HEK293 (cell line): ENCODE results near the gene SLC8A2.
"Not testable (repeated sequence)": the region's sequence is repeated elsewhere in the genome, so short reads cannot be mapped to it uniquely, and the experiment has no call there.

Experiments
- CTCF ChIA-PET: fragments of 350-600 bp; formaldehyde crosslinking; extraction: SDS; loops from one replicate; lab custom pipeline; 2021; ENCODE audit warnings: antibody characterized with exemption; lab: Yijun Ruan, JAX
- POLR2A ChIA-PET: fragments of 300-600 bp; formaldehyde crosslinking; extraction: SDS; loops from one replicate; lab custom pipeline; 2020; ENCODE audit warnings: antibody characterized with exemption, inconsistent platforms; lab: Yijun Ruan, JAX
- H3K27ac ChIP-seq: fragments of 200-500 bp; sonication (Bioruptor generic); 2 replicates; pipeline ENCODE4 v1.5.1; 2014; ENCODE audit warnings: low read depth, low read length, control low read depth, inconsistent platforms; ENCODE audit errors: extremely low read depth
- H3K36me3 ChIP-seq, 2 experiments: fragments of 200-500 bp in 1 of 2; sonication (Bioruptor generic) in 1 of 2; 1 replicate in 1 of 2; 2 replicates in 1 of 2; pipeline ENCODE4 v1.5.1; 2014 to 2017; ENCODE audit warnings: inconsistent platforms in 2 of 2, low read length in 2 of 2; ENCODE audit not compliant: control insufficient read depth in 2 of 2, insufficient read depth in 1 of 2
- H3K4me1 ChIP-seq: fragments of 200-500 bp; sonication (Bioruptor generic); 2 replicates; pipeline ENCODE4 v1.5.1; 2014; ENCODE audit warnings: mild to moderate bottlenecking, low read length, inconsistent platforms; ENCODE audit not compliant: control insufficient read depth, insufficient read depth
- H3K4me3 ChIP-seq: 2 replicates; pipeline ENCODE4 v1.5.1; 2011; ENCODE audit warnings: low read depth, mild to moderate bottlenecking, control low read depth, low read length, moderate library complexity
- H3K9me3 ChIP-seq: fragments of 200-500 bp; sonication (Bioruptor generic); 2 replicates; pipeline ENCODE4 v1.5.1; 2014; ENCODE audit warnings: low read depth, low read length, inconsistent platforms; ENCODE audit not compliant: control insufficient read depth, insufficient read depth
- KLF7 ChIP-seq: fragments of 450-650 bp; formaldehyde crosslinking; IDR thresholded peaks from 2 replicates; pipeline ENCODE4 v1.5.1; 2016; ENCODE audit warnings: missing biosample characterization, missing genetic modification characterization, borderline replicate concordance
- ZBTB17 ChIP-seq: fragments of 450-650 bp; formaldehyde crosslinking; IDR thresholded peaks from 2 replicates; pipeline ENCODE4 v1.5.1; 2016; ENCODE audit warnings: missing biosample characterization, missing genetic modification characterization
- ZBTB26 ChIP-seq: fragments of 450-650 bp; formaldehyde crosslinking; optimal IDR thresholded peaks from 2 replicates; pipeline ENCODE3; 2016; ENCODE audit warnings: missing biosample characterization, mild to moderate bottlenecking, missing genetic modification characterization
- ZBTB44 ChIP-seq: fragments of 450-650 bp; IDR thresholded peaks from 2 replicates; pipeline ENCODE4 v1.5.1; 2018; ENCODE audit warnings: missing biosample characterization, mild to moderate bottlenecking, missing genetic modification characterization
- ZBTB49 ChIP-seq: fragments of 450-650 bp; formaldehyde crosslinking; IDR thresholded peaks from 2 replicates; pipeline ENCODE4 v1.5.1; 2016; ENCODE audit warnings: missing biosample characterization, missing genetic modification characterization, low read depth
- ZNF133 ChIP-seq: fragments of 450-650 bp; formaldehyde crosslinking; IDR thresholded peaks from 2 replicates; pipeline ENCODE4 v1.5.1; 2016; ENCODE audit warnings: missing biosample characterization, missing genetic modification characterization
- ZNF362 ChIP-seq: fragments of 450-650 bp; formaldehyde crosslinking; IDR thresholded peaks from 2 replicates; pipeline ENCODE4 v1.5.1; 2016; ENCODE audit warnings: missing biosample characterization, missing genetic modification characterization
- ZNF398 ChIP-seq: fragments of 450-650 bp; formaldehyde crosslinking; IDR thresholded peaks from 2 replicates; pipeline ENCODE4 v1.5.1; 2017; ENCODE audit warnings: missing biosample characterization, missing genetic modification characterization
- ZNF571 ChIP-seq: fragments of 450-650 bp; formaldehyde crosslinking; IDR thresholded peaks from 2 replicates; pipeline ENCODE4 v1.5.0; 2017; ENCODE audit warnings: missing biosample characterization, missing genetic modification characterization
- ZNF692 ChIP-seq: fragments of 450-650 bp; formaldehyde crosslinking; IDR thresholded peaks from 2 replicates; pipeline ENCODE4 v1.5.1; 2016; ENCODE audit warnings: missing biosample characterization, missing genetic modification characterization
- ZNF707 ChIP-seq: fragments of 450-650 bp; formaldehyde crosslinking; IDR thresholded peaks from 2 replicates; pipeline ENCODE4 v1.5.1; 2016; ENCODE audit warnings: missing biosample characterization, missing genetic modification characterization
- ZNF785 ChIP-seq: fragments of 450-650 bp; formaldehyde crosslinking; IDR thresholded peaks from 2 replicates; pipeline ENCODE4 v1.5.1; 2016; ENCODE audit warnings: missing biosample characterization, missing genetic modification characterization
- ZSCAN16 ChIP-seq: fragments of 450-650 bp; formaldehyde crosslinking; IDR thresholded peaks from 2 replicates; pipeline ENCODE4 v1.5.1; 2016; ENCODE audit warnings: missing biosample characterization, missing genetic modification characterization
- ZSCAN30 ChIP-seq: fragments of 450-650 bp; IDR thresholded peaks from 2 replicates; pipeline ENCODE4 v1.5.1; 2018; ENCODE audit warnings: missing biosample characterization, mild to moderate bottlenecking, missing genetic modification characterization, moderate library complexity
- ZXDB ChIP-seq: fragments of 450-650 bp; formaldehyde crosslinking; IDR thresholded peaks from 2 replicates; pipeline ENCODE4 v1.5.1; 2016; ENCODE audit warnings: missing biosample characterization, missing genetic modification characterization
- TF ChIP-seq, protein P1 (sequence below): fragments of 450-650 bp; formaldehyde crosslinking; IDR thresholded peaks from 2 replicates; pipeline ENCODE4 v1.5.1; 2016; ENCODE audit warnings: missing biosample characterization, missing genetic modification characterization, low read depth
- TF ChIP-seq, protein P2 (sequence below): fragments of 450-650 bp; formaldehyde crosslinking; IDR thresholded peaks from 2 replicates; pipeline ENCODE4 v1.5.1; 2016; ENCODE audit warnings: missing biosample characterization, missing genetic modification characterization

SLC8A2 gene

DNA sequence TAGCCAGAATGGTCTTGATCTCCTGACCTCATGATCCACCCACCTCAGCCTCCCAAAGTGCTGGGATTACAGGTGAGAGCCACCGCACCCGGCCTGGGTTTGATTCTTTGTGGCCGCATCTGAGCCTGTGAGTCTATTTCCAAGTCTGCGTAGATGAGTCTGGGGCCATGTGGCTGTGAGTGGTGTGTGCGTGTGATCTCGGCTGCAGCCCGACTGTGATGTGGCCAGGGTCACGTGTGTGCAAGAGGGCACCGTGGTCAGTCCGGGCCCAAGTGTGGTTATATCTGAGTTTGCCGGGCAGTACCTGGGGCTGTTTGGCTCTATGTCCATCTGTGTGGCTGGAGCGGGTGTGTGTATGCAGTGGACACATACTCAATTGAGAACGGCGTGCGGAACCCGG, 57.8 kb downstream of the SLC8A2 start (continued):
- TF ChIP-seq ZNF398 (tag by site-specific recombination) = no peak

GRCh38 chr19:47411696-47412095, 60.0 kb downstream of the SLC8A2 start:
- H3K27ac ChIP-seq, POLR2A ChIA-PET, H3K36me3 ChIP-seq, H3K4me1 ChIP-seq, H3K9me3 ChIP-seq, H3K4me3 ChIP-seq: not testable (repeated sequence)
- CTCF ChIA-PET = interaction anchor here (0.7 to 0.9 kb wide), 3 partner anchors 20 to 62 kb away, joined by 3 to 4 read pairs (median 3); partner anchors contain the start of gene DHX34

DNA sequence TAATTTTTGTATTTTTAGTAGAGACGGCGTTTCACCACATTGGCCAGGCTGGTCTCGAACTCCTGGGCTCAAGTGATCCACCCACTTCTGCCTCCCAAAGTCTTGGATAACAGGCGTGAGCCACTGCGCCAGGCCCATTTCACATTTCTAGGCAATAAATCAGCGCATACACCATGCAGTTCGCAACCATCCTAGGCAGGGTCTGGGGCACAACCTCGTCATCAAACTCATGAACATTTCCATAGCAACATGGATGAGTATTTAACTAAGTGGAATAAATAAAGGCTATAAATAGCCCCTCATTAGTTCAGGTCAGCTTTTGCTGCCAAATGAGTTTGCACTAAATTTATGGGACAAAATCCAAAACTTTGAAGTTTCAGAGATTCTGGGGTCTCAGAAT, 60.6 kb downstream of the SLC8A2 start:
- Histone ChIP-seq H3K9me3 (no peaks in the 10 kb centered on the region), H3K27ac (no peak overlapping the region), H3K4me3 (no peak overlapping the region), H3K4me1 (no peaks in the 10 kb centered on the region), H3K36me3 (peaks cover 0 to 11% of the 10 kb centered on the region in 2 experiments; a peak in 2 of 3 replicates)
- CTCF ChIA-PET = interaction anchor here (0.6 to 0.9 kb wide), 4 partner anchors 19 to 120 kb away, joined by 3 to 4 read pairs (median 3); partner anchors contain the start of gene DHX34
- POLR2A ChIA-PET = no interaction called here
- TF ChIP-seq ZNF707 = no peak
- TF ChIP-seq, protein P1, sequence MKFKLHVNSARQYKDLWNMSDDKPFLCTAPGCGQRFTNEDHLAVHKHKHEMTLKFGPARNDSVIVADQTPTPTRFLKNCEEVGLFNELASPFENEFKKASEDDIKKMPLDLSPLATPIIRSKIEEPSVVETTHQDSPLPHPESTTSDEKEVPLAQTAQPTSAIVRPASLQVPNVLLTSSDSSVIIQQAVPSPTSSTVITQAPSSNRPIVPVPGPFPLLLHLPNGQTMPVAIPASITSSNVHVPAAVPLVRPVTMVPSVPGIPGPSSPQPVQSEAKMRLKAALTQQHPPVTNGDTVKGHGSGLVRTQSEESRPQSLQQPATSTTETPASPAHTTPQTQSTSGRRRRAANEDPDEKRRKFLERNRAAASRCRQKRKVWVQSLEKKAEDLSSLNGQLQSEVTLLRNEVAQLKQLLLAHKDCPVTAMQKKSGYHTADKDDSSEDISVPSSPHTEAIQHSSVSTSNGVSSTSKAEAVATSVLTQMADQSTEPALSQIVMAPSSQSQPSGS (tag by site-specific recombination) = no peak
- TF ChIP-seq ZBTB17 (tag by site-specific recombination) = no peak
- no peak for TF ChIP-seq ZBTB44
- TF ChIP-seq ZNF362 (tag by site-specific recombination) = no peak
- no peak for TF ChIP-seq ZNF785 (tag by site-specific recombination)
- TF ChIP-seq ZNF692 = no peak
- TF ChIP-seq ZXDB (tag by site-specific recombination) = no peak
- no peak for TF ChIP-seq ZSCAN30 (tag by site-specific recombination)
- no peak for TF ChIP-seq ZNF133 (tag by site-specific recombination)
- no peak for TF ChIP-seq ZBTB49 (tag by site-specific recombination)
- TF ChIP-seq, protein P2, sequence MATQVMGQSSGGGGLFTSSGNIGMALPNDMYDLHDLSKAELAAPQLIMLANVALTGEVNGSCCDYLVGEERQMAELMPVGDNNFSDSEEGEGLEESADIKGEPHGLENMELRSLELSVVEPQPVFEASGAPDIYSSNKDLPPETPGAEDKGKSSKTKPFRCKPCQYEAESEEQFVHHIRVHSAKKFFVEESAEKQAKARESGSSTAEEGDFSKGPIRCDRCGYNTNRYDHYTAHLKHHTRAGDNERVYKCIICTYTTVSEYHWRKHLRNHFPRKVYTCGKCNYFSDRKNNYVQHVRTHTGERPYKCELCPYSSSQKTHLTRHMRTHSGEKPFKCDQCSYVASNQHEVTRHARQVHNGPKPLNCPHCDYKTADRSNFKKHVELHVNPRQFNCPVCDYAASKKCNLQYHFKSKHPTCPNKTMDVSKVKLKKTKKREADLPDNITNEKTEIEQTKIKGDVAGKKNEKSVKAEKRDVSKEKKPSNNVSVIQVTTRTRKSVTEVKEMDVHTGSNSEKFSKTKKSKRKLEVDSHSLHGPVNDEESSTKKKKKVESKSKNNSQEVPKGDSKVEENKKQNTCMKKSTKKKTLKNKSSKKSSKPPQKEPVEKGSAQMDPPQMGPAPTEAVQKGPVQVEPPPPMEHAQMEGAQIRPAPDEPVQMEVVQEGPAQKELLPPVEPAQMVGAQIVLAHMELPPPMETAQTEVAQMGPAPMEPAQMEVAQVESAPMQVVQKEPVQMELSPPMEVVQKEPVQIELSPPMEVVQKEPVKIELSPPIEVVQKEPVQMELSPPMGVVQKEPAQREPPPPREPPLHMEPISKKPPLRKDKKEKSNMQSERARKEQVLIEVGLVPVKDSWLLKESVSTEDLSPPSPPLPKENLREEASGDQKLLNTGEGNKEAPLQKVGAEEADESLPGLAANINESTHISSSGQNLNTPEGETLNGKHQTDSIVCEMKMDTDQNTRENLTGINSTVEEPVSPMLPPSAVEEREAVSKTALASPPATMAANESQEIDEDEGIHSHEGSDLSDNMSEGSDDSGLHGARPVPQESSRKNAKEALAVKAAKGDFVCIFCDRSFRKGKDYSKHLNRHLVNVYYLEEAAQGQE (tag by site-specific recombination) = no peak
- no peak for TF ChIP-seq KLF7 (tag by site-specific recombination)
- TF ChIP-seq ZBTB26 (tag by site-specific recombination) = no peak
- no peak for TF ChIP-seq ZSCAN16 (tag by site-specific recombination)
- no peak for TF ChIP-seq ZNF571 (tag by site-specific recombination)
